Vagina (tissue), 2 donors: ENCODE data around the gene UNKL.

Source experiments
- POLR2AphosphoS5 ChIP-seq, 2 donors: sonication (generic); formaldehyde crosslinking; IDR thresholded peaks; one replicate each; pipeline ENCODE4 v1.9.0; 2017; ENCODE audit warnings: antibody characterized with exemption in 2 of 2, mild to moderate bottlenecking in 2 of 2, low read depth in 1 of 2; ENCODE audit not compliant: insufficient read depth in 1 of 2
- TF ChIP-seq, protein P1 (sequence below), 3 experiments: fragments of 450-650 bp in 2 of 3; fragments of 200-600 bp in 1 of 3; sonication (generic) in 1 of 3; IDR thresholded peaks; one replicate each; pipeline ENCODE4 v1.5.1; 2017 to 2019; ENCODE audit warnings: antibody characterized with exemption in 3 of 3, mild to moderate bottlenecking in 2 of 3, moderate library complexity in 2 of 3

DNA sequence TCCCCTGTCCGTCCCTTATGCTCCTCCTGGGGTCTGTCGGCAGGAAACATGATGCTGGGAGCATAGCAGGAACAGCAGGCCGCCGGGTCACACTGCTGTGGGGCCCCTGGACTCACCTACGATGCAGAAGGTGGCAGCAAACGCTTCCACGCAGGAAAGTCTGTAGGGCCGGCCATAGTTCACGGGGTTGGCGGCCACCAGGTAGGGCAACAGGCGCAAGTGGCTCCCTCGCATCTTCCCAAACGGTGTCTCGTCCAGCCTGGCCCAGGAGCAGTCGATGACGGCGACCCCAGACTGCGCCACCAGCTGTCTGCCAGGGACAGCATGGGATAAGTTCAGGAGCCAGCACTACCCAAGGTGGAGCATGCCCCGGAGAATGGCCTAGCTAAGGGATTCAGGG lies 63.8 kb downstream of the UNKL start:
- TF ChIP-seq, protein P1, sequence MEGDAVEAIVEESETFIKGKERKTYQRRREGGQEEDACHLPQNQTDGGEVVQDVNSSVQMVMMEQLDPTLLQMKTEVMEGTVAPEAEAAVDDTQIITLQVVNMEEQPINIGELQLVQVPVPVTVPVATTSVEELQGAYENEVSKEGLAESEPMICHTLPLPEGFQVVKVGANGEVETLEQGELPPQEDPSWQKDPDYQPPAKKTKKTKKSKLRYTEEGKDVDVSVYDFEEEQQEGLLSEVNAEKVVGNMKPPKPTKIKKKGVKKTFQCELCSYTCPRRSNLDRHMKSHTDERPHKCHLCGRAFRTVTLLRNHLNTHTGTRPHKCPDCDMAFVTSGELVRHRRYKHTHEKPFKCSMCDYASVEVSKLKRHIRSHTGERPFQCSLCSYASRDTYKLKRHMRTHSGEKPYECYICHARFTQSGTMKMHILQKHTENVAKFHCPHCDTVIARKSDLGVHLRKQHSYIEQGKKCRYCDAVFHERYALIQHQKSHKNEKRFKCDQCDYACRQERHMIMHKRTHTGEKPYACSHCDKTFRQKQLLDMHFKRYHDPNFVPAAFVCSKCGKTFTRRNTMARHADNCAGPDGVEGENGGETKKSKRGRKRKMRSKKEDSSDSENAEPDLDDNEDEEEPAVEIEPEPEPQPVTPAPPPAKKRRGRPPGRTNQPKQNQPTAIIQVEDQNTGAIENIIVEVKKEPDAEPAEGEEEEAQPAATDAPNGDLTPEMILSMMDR (IDR thresholded peaks at IDR 0.05) = no peak
- no peak for TF ChIP-seq POLR2AphosphoS5 (IDR thresholded peaks at IDR 0.05; ENCODE audit: insufficient read depth in 1 of 2, low read depth in 1 of 2)
